ENCODE results near the gene QKI. TPM values are rescaled to one million over a fixed set of nuclear protein-coding genes. Genes with fewer than 3 reads are reported as not detected.

The QKI gene
- total RNA-seq, 3 donors from 2014 or later (not counting 1 experiment from before 2014, with no cell fraction given): 148 to 174 (median 166) TPM

GRCh38 chr6:163371129-163371528, 43.4 kb upstream of the QKI start:
- Mint-ChIP-seq H3K9me3 (no peaks in the 10 kb centered on the region), H3K4me1 (peaks cover 8% of the 10 kb centered on the region in 2 donors), H3K27me3 (ENCODE audit: low read depth in 2 of 2) (peaks cover 23 to 45% of the 10 kb centered on the region in 2 donors), H3K36me3 (no peaks in the 10 kb centered on the region), H3K4me3 (no peak overlapping the region), H3K27ac (no peak overlapping the region)
- Histone ChIP-seq H3K4me1 (ENCODE audit: control insufficient read depth, insufficient read depth, low read length) (no peaks in the 10 kb centered on the region), H3K4me3 (ENCODE audit: low read length) (no peak overlapping the region), H3K27me3 (ENCODE audit: control insufficient read depth, insufficient read depth, low read length) (no peaks in the 10 kb centered on the region), H3K27ac (ENCODE audit: low read length) (no peak overlapping the region), H3K36me3 (ENCODE audit: control insufficient read depth, insufficient read depth, low read length) (no peaks in the 10 kb centered on the region), H3K9me3 (ENCODE audit: control insufficient read depth, insufficient read depth, low read length) (no peaks in the 10 kb centered on the region)
- TF ChIP-seq, protein P1, sequence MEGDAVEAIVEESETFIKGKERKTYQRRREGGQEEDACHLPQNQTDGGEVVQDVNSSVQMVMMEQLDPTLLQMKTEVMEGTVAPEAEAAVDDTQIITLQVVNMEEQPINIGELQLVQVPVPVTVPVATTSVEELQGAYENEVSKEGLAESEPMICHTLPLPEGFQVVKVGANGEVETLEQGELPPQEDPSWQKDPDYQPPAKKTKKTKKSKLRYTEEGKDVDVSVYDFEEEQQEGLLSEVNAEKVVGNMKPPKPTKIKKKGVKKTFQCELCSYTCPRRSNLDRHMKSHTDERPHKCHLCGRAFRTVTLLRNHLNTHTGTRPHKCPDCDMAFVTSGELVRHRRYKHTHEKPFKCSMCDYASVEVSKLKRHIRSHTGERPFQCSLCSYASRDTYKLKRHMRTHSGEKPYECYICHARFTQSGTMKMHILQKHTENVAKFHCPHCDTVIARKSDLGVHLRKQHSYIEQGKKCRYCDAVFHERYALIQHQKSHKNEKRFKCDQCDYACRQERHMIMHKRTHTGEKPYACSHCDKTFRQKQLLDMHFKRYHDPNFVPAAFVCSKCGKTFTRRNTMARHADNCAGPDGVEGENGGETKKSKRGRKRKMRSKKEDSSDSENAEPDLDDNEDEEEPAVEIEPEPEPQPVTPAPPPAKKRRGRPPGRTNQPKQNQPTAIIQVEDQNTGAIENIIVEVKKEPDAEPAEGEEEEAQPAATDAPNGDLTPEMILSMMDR (IDR thresholded peaks at IDR 0.05): no peak
- WGBS (ENCODE audit: insufficient coverage): 21% methylated on average over 1 of the region's 2 CpGs
- ATAC-seq (no peak), DNase-seq (no peak)
- intact Hi-C loops (cut with micrococcal nuclease): no loop called here

DNA sequence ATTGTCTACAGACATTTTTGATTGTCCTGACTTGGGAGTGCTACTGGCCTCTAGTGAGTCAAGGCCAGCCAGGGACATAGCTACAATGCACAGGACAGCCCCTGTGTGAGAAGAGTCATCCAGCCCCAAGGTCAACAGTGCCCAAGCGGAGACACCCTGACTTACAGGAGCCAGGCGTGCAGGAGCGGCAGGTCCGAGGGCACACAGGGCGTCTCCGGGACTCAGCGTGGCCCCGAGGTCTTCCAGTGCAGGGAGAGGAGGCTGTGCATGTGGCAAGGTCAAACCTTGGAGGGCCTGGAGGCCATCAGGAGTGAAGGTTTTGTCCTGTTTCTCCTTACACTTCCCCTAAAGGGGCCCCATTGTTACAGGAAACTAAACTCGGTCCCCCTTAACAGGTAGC, 41.3 kb upstream of the QKI start:
- ATAC-seq (no peak), DNase-seq (no peak)
- intact Hi-C loops (cut with micrococcal nuclease): no loop called here
- WGBS (ENCODE audit: insufficient coverage): 86% methylated on average over 7 of the region's 9 CpGs
- TF ChIP-seq, protein P1 (IDR thresholded peaks at IDR 0.05): no peak
- Mint-ChIP-seq H3K4me3 (no peak overlapping the region), H3K27me3 (ENCODE audit: low read depth in 2 of 2) (peaks cover 25 to 45% of the 10 kb centered on the region in 2 donors), H3K4me1 (peaks cover 8% of the 10 kb centered on the region in 2 donors), H3K36me3 (no peaks in the 10 kb centered on the region), H3K27ac (no peak overlapping the region), H3K9me3 (no peaks in the 10 kb centered on the region)
- Histone ChIP-seq H3K36me3 (ENCODE audit: control insufficient read depth, insufficient read depth, low read length) (no peaks in the 10 kb centered on the region), H3K4me1 (ENCODE audit: control insufficient read depth, insufficient read depth, low read length) (no peaks in the 10 kb centered on the region), H3K9me3 (ENCODE audit: control insufficient read depth, insufficient read depth, low read length) (no peaks in the 10 kb centered on the region), H3K4me3 (ENCODE audit: low read length) (no peak overlapping the region), H3K27me3 (ENCODE audit: control insufficient read depth, insufficient read depth, low read length) (no peaks in the 10 kb centered on the region), H3K27ac (ENCODE audit: low read length) (no peak overlapping the region)

GRCh38 chr6:163375361-163375760, 39.2 kb upstream of the QKI start:
- Mint-ChIP-seq H3K27ac (no peak overlapping the region), H3K36me3 (no peaks in the 10 kb centered on the region), H3K4me1 (peaks cover under 1 to 3% of the 10 kb centered on the region in 2 donors), H3K9me3 (no peaks in the 10 kb centered on the region), H3K27me3 (ENCODE audit: low read depth in 2 of 2) (peaks cover 16 to 27% of the 10 kb centered on the region in 2 donors), H3K4me3 (no peak overlapping the region)
- no peak overlapping the region for H3K27ac ChIP-seq (ENCODE audit: low read length)
- no peaks in the 10 kb centered on the region for H3K9me3 ChIP-seq (ENCODE audit: control insufficient read depth, insufficient read depth, low read length)
- H3K36me3 ChIP-seq (ENCODE audit: control insufficient read depth, insufficient read depth, low read length): no peaks in the 10 kb centered on the region
- H3K4me1 ChIP-seq (ENCODE audit: control insufficient read depth, insufficient read depth, low read length): no peaks in the 10 kb centered on the region
- TF ChIP-seq, protein P1 (IDR thresholded peaks at IDR 0.05): no peak
- 90% methylated on average over 10 of the region's 10 CpGs for WGBS (ENCODE audit: insufficient coverage)
- ATAC-seq (no peak), DNase-seq (no peak)
- H3K27me3 ChIP-seq (ENCODE audit: control insufficient read depth, insufficient read depth, low read length): no peaks in the 10 kb centered on the region
- H3K4me3 ChIP-seq (ENCODE audit: low read length): no peak overlapping the region
- intact Hi-C loops (cut with micrococcal nuclease): no loop called here

DNA sequence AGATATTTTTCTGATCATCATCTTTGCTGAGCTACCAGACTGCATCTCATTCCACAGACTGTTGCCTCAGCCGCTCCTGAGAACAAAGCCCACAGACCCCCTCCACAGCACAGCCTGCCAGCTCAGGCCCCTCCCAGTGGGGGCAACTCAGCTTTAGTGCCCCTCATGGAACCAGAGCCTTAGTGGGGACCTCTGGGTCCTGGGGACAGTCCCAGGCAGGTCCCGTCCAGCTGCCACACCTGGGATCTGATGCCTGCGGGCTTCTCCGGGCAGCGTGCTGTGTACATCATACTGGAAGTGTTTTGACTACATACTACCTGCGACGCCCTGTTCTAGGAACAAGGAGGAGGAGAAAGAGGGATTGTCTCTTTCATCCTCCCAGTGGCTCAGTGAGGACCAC, 38.3 kb upstream of the QKI start:
- Histone ChIP-seq H3K9me3 (ENCODE audit: control insufficient read depth, insufficient read depth, low read length) (no peaks in the 10 kb centered on the region), H3K27ac (ENCODE audit: low read length) (no peak overlapping the region), H3K36me3 (ENCODE audit: control insufficient read depth, insufficient read depth, low read length) (no peaks in the 10 kb centered on the region), H3K4me1 (ENCODE audit: control insufficient read depth, insufficient read depth, low read length) (no peaks in the 10 kb centered on the region), H3K27me3 (ENCODE audit: control insufficient read depth, insufficient read depth, low read length) (no peaks in the 10 kb centered on the region), H3K4me3 (ENCODE audit: low read length) (no peak overlapping the region)
- TF ChIP-seq, protein P1 (IDR thresholded peaks at IDR 0.05): no peak
- intact Hi-C loops (cut with micrococcal nuclease): no loop called here
- over 99% methylated on average over 6 of the region's 7 CpGs for WGBS (ENCODE audit: insufficient coverage)
- ATAC-seq (no peak), DNase-seq (no peak)
- H3K36me3 Mint-ChIP-seq: no peaks in the 10 kb centered on the region
- no peaks in the 10 kb centered on the region for H3K9me3 Mint-ChIP-seq
- H3K4me1 Mint-ChIP-seq: no peaks in the 10 kb centered on the region
- no peak overlapping the region for H3K4me3 Mint-ChIP-seq
- no peak overlapping the region for H3K27ac Mint-ChIP-seq
- H3K27me3 Mint-ChIP-seq (ENCODE audit: low read depth in 2 of 2): peaks cover 11 to 20% of the 10 kb centered on the region in 2 donors

Measured in natural killer cell (primary cell).